ENCODE results near the gene CST6. TPM values are rescaled to one million over a fixed set of nuclear protein-coding genes. Genes with fewer than 3 reads are reported as not detected.

CST6 gene
- total and polyA plus RNA-seq, 2 experiments from 2014 or later: 3.0 to 9.4 TPM

DNA sequence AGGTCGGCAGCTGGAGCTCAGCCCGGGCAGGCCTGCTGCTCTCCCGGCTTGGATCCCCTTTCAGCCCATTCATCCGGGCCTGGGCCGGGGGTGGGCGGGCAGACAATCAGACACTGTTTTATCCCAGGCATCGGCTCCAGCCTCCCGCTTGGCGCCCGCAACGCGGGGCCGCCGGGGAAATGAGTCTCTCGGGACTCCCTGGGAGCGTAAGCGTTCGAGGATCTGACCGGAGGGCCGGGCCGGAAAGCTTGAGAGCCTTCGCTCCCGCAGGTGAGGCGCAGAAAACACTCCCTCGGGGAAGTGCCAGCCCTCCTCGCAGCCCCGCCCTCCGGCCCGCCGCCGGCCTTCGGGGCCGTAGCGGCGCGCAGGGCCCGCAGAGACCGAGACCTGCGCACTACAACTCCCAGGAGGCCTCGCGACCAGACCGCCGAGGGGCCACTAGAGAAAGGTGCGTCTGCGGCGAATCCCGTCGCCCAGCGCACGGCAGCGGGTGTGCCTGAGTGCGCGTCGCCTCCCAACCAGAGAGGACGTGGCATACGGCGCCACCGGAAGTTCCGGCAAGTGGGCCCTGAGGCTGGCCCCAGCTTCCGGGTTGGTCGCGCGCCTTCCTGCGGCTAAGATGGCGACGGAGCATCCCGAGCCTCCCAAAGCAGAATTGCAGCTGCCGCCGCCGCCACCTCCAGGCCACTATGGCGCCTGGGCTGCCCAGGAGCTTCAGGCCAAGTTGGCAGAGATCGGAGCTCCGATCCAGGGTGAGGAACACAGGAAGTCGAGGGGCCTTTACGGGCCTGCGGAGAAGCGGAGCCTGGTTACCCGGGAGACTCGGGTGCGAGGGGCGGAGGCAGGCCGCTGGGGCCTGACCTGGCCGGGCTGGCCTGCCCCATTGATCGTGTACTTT is 40.2 kb downstream of the CST6 start, which contains the start of gene SF3B2:
Gene SF3B2 (plus strand): TSS at position 599 of the 898 bp plus-strand sequence. CDS start 21 bp downstream, at position 620.
- Histone ChIP-seq H3K4me1 (ENCODE audit: insufficient read depth) (peaks cover 22% of the 10 kb centered on the region), H3K9me2 (replicated peaks; ENCODE audit: insufficient read depth) (no peaks in the 10 kb centered on the region), H3K4me2 (peak within 1 kb of the TSS; percentile 93), H3K4me3 (peak within 1 kb of the TSS; percentile 80), H3K79me2 (peaks cover 45% of the 10 kb centered on the region), H3K27ac (peak within 1 kb of the TSS; percentile 90), H2AFZ (peak within 1 kb of the TSS; percentile 57), H3K36me3 (replicated peaks; ENCODE audit: insufficient read depth, low read depth) (peaks cover under 1% of the 10 kb centered on the region), H4K20me1 (ENCODE audit: insufficient read depth, poor library complexity, severe bottlenecking) (peaks cover 5% of the 10 kb centered on the region), H3K9me3 (ENCODE audit: low read depth) (no peaks in the 10 kb centered on the region), H3K27me3 (no peaks in the 10 kb centered on the region)
- no peak for TF ChIP-seq EZH2phosphoT487 (IDR thresholded peaks at IDR 0.05; ENCODE audit: low read depth, severe bottlenecking, unreplicated experiment)
- TF ChIP-seq, protein P1, sequence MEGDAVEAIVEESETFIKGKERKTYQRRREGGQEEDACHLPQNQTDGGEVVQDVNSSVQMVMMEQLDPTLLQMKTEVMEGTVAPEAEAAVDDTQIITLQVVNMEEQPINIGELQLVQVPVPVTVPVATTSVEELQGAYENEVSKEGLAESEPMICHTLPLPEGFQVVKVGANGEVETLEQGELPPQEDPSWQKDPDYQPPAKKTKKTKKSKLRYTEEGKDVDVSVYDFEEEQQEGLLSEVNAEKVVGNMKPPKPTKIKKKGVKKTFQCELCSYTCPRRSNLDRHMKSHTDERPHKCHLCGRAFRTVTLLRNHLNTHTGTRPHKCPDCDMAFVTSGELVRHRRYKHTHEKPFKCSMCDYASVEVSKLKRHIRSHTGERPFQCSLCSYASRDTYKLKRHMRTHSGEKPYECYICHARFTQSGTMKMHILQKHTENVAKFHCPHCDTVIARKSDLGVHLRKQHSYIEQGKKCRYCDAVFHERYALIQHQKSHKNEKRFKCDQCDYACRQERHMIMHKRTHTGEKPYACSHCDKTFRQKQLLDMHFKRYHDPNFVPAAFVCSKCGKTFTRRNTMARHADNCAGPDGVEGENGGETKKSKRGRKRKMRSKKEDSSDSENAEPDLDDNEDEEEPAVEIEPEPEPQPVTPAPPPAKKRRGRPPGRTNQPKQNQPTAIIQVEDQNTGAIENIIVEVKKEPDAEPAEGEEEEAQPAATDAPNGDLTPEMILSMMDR (IDR thresholded peaks at IDR 0.05; ENCODE audit: poor library complexity): no peak
- WGBS (ENCODE audit: low lambda C conversion rate, missing lambda C conversion rate): 1% methylated on average over 59 of the region's 84 CpGs
- peak; percentile 99 for DNase-seq (ENCODE audit: low spot score)

DNA sequence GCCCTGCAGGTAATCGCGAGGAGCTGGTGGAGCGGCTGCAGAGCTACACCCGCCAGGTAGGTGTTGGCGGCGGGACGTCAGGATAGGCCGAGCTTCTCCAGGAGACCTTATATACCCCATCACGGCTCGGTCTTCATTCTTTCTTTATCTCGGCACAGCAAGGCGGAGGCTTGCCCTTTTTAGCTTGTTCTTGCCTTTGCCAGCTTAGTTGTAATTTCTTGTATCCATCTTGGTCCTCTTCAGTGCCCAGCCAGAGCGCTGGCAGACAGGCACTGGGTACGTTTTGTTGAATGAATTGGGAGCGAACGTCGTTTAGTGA is 40.8 kb downstream of the CST6 start:
- H3K9me3 ChIP-seq (ENCODE audit: low read depth): no peaks in the 10 kb centered on the region
- peak overlapping the region; percentile 80 for H3K4me3 ChIP-seq
- H3K27ac ChIP-seq: peak overlapping the region; percentile 90
- peaks cover 47% of the 10 kb centered on the region for H3K79me2 ChIP-seq
- H4K20me1 ChIP-seq (ENCODE audit: insufficient read depth, poor library complexity, severe bottlenecking): peaks cover 5% of the 10 kb centered on the region
- H2AFZ ChIP-seq: no peak overlapping the region
- H3K4me2 ChIP-seq: peak overlapping the region; percentile 93
- no peak for DNase-seq (ENCODE audit: low spot score)
- H3K4me1 ChIP-seq (ENCODE audit: insufficient read depth): peaks cover 22% of the 10 kb centered on the region
- H3K27me3 ChIP-seq: no peaks in the 10 kb centered on the region
- 3% methylated on average over 17 of the region's 17 CpGs for WGBS (ENCODE audit: low lambda C conversion rate, missing lambda C conversion rate)
- H3K36me3 ChIP-seq (replicated peaks; ENCODE audit: insufficient read depth, low read depth): peaks cover 3% of the 10 kb centered on the region
- no peaks in the 10 kb centered on the region for H3K9me2 ChIP-seq (replicated peaks; ENCODE audit: insufficient read depth)
- TF ChIP-seq EZH2phosphoT487 (IDR thresholded peaks at IDR 0.05; ENCODE audit: low read depth, severe bottlenecking, unreplicated experiment): no peak
- TF ChIP-seq, protein P1 (IDR thresholded peaks at IDR 0.05; ENCODE audit: poor library complexity): no peak

DNA sequence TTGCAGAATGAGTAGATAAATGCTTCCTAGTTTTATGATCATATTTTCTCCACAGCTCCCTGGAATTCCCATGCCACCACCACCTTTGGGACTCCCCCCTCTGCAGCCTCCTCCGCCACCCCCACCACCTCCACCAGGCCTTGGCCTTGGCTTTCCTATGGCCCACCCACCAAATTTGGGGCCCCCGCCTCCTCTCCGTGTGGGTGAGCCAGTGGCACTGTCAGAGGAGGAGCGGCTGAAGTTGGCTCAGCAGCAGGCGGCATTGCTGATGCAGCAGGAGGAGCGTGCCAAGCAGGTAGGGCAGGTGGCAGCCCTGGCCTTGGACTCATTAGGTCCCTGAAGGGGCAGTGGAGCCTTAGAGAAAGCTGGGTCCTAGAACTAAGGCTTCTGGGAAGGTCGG is 43.2 kb downstream of the CST6 start:
- Histone ChIP-seq H3K4me2 (no peak overlapping the region), H3K9me3 (ENCODE audit: low read depth) (no peaks in the 10 kb centered on the region), H4K20me1 (ENCODE audit: insufficient read depth, poor library complexity, severe bottlenecking) (peaks cover 5% of the 10 kb centered on the region), H3K36me3 (replicated peaks; ENCODE audit: insufficient read depth, low read depth) (peaks cover 3% of the 10 kb centered on the region), H2AFZ (no peak overlapping the region), H3K27ac (no peak overlapping the region), H3K79me2 (peaks cover 54% of the 10 kb centered on the region), H3K4me3 (no peak overlapping the region), H3K9me2 (replicated peaks; ENCODE audit: insufficient read depth) (no peaks in the 10 kb centered on the region), H3K27me3 (no peaks in the 10 kb centered on the region), H3K4me1 (ENCODE audit: insufficient read depth) (peaks cover 18% of the 10 kb centered on the region)
- DNase-seq (ENCODE audit: low spot score): no peak
- WGBS (ENCODE audit: low lambda C conversion rate, missing lambda C conversion rate): 99% methylated on average over 7 of the region's 7 CpGs
- TF ChIP-seq EZH2phosphoT487 (IDR thresholded peaks at IDR 0.05; ENCODE audit: low read depth, severe bottlenecking, unreplicated experiment) (no peak), EZH2 (IDR thresholded peaks at IDR 0.05; ENCODE audit: borderline replicate concordance) (no peak)
- TF ChIP-seq, protein P1 (IDR thresholded peaks at IDR 0.05; ENCODE audit: poor library complexity): no peak
